HL-60 (cell line): ENCODE data around the gene NDUFB7.

Experiments used
- CTCF ChIP-seq: IDR thresholded peaks from one replicate; pipeline ENCODE4 v1.5.1; 2011; ENCODE audit warnings: low read length, control low read depth, inconsistent platforms; ENCODE audit not compliant: insufficient read depth
- GABPA ChIP-seq: IDR thresholded peaks from 2 replicates; pipeline ENCODE4 v1.6.1; 2012; ENCODE audit warnings: low read depth
- POLR2AphosphoS5 ChIP-seq: IDR thresholded peaks from 2 replicates; pipeline ENCODE4 v1.6.1; 2012; ENCODE audit warnings: low read depth
- REST ChIP-seq: IDR thresholded peaks from 2 replicates; pipeline ENCODE4 v1.6.1; 2012; ENCODE audit warnings: low read depth; ENCODE audit not compliant: insufficient replicate concordance
- SPI1 ChIP-seq: IDR thresholded peaks from 2 replicates; pipeline ENCODE4 v1.6.1; 2012; ENCODE audit warnings: low read depth, mild to moderate bottlenecking, borderline replicate concordance

- no peak for TF ChIP-seq CTCF
- no peak for TF ChIP-seq POLR2AphosphoS5
- no peak for TF ChIP-seq REST
- peak; percentile 9; the same call in 1 of the 2 replicates for TF ChIP-seq SPI1
- no peak for TF ChIP-seq GABPA
Measured at GRCh38 chr19:14530506-14530905, 41.4 kb downstream of the NDUFB7 start.
